NCI-H748 (cell line): ENCODE measurements around the gene CDC42BPB.
A peak's percentile ranks its signal among the peaks of the same experiment; 100 is the strongest.

Experiments
- DNase-seq: peaks from one replicate; lab custom pipeline; 2025; ENCODE audit not compliant: unreplicated experiment; lab: John Stamatoyannopoulos, UW

Gene CDC42BPB, protein sequence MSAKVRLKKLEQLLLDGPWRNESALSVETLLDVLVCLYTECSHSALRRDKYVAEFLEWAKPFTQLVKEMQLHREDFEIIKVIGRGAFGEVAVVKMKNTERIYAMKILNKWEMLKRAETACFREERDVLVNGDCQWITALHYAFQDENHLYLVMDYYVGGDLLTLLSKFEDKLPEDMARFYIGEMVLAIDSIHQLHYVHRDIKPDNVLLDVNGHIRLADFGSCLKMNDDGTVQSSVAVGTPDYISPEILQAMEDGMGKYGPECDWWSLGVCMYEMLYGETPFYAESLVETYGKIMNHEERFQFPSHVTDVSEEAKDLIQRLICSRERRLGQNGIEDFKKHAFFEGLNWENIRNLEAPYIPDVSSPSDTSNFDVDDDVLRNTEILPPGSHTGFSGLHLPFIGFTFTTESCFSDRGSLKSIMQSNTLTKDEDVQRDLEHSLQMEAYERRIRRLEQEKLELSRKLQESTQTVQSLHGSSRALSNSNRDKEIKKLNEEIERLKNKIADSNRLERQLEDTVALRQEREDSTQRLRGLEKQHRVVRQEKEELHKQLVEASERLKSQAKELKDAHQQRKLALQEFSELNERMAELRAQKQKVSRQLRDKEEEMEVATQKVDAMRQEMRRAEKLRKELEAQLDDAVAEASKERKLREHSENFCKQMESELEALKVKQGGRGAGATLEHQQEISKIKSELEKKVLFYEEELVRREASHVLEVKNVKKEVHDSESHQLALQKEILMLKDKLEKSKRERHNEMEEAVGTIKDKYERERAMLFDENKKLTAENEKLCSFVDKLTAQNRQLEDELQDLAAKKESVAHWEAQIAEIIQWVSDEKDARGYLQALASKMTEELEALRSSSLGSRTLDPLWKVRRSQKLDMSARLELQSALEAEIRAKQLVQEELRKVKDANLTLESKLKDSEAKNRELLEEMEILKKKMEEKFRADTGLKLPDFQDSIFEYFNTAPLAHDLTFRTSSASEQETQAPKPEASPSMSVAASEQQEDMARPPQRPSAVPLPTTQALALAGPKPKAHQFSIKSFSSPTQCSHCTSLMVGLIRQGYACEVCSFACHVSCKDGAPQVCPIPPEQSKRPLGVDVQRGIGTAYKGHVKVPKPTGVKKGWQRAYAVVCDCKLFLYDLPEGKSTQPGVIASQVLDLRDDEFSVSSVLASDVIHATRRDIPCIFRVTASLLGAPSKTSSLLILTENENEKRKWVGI (N-terminal part only)

GRCh38 chr14:103057372-103058163 lies at the start of gene CDC42BPB:
CDC42BPB (minus strand) TSS chr14:103057549; CDS start chr14:103057173, 376 bp downstream.
- DNase-seq = peak; percentile 97

- no peak for DNase-seq
These were observed 48.3 kb upstream of the CDC42BPB start for GRCh38 chr14:103105580-103106150.

DNA sequence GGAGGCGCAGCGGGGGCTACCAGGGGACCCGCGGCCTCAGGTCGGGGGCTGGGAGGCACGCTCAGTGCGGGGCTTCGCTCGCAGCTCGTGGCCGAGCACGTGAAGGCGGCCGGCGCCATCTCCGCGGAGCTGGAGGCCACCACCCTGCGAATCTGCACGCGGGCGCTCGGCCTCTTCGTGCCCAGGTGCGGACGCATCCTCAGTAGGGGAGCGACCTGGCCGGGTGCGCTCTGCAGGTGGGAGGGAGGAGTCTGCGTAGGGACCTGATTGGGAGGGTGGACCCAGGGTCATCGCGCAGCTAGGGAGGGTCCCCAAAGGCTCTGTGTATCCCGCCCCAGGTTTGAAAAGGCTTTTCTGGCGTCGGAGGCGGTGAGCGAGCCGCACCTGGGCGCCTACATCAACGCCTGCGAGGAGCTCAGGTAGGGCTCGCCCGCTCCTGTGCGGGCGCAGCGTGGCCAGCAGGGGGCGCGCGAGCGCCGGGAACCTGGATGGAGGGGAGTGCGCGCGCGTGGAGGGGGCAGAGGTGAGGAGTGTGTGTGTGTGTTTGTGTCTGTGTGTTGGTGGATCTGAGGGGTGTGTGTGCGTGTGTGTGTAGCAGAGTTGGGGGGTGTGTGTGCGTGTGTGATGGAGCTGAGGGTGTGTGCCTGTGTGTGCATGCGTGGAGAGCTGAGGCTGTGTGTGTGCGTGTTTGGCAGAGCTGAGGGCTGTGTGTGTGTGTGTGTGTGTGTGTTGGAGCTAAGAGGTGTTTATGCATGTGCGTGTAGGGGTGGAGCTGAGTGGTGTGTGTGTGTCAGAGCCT lies 47.5 kb upstream of the CDC42BPB start:
- DNase-seq = peak; percentile 85

DNA sequence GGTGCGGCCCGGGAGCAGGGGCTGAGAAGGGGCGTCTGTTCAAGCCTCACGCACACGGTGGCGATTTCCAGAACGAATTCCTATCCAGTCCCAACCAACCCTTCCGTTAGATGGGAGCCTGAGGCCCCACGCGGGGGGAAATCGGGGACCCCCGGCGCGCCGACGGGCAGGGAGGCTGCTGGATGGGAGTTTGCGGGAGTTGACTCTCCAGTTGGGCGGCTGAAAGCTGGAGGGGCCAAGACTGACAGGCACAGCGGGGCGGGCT lies 47.0 kb upstream of the CDC42BPB start:
- no peak for DNase-seq

DNA sequence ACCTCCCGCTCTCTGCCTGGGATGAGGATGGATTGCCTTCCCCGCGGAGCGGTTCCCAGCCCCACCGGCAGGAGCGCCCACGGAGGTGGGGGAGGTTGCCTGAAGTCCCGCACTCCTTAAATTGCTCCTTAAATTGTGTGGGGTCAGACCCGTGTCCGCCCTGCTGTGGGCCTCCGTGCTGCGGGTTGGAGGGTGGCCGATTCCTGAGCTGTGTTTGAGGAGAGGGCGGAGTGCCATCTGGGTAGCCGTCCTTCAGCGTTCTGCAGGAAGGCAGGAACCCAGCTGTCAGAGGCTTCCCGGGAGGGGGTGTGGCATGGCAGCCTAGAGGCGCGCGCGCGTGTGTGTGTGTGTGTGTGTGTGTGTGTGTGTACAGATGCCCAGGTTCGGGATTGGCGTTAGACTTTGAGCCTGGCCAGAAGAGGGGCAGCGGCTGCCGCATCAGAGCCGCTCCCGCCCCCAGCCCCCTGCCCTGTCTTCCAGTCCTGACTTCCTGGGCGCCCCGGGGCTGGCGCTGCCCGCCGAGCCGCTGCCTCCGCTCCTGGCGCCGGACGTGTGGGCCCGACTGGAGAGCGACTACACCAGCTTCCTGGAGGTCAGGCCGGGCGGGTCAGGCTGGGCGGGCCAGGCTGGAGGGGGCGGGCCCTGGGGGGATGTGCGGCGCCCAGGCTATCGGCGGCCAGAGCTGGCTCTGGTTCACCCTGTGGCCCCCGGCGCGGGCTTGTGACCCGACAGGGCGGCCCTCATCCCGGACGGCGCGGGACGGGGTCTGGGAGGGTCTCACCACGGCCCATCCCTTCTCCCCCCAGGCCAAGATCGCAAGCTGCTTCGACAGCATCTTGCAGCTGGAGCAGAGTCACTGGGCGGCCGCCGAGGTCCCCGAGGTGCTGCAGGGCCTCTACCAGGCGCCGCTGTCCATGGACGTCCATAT lies 46.4 kb upstream of the CDC42BPB start:
- DNase-seq = peak; percentile 84

- no peak for DNase-seq
These were observed 45.4 kb upstream of the CDC42BPB start for GRCh38 chr14:103102689-103103260.

- no peak for DNase-seq
These were observed 44.8 kb upstream of the CDC42BPB start for GRCh38 chr14:103101963-103102688.

- no peak for DNase-seq
These were observed 44.1 kb upstream of the CDC42BPB start for GRCh38 chr14:103101257-103101962.

DNA sequence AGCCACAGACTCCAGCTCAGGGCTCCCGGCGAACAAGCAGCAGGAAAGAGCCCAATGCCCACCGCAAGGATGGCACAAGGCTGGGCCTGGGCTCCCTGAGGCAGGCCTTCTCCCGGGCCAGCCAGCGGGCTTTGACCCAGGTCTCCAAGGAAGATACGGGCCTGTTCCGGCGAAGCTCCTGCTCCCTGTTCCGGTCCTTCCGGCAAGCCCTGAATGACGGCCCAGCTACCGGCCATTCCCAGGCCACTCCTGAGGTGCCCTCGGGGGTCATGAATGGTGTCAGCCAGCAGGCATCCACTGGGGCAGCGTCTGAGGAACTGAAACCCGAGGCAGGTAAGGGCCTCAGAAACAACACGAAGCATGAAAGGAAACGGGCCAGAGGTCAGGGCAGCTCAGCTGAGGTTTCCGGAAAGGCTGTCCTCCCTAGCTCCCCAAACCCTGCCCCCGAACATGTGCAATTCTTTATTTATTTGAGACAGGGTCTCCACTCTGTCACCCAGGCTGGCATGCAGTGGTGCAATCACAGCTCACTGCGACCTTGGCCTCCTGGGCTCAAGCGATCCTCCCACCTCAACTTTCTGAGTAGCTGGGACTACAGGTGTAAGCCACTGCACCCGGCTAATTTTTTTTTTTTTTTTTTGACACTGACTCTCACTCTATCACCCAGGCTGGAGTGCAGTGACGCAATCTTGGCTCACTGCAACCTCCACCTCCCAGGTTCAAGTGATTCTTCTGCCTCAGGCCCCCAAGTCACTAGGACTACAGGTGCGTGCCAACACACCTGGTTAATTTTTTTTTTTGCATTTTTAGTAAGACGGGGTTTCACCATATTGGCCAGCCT lies 43.2 kb upstream of the CDC42BPB start:
- no peak for DNase-seq

DNA sequence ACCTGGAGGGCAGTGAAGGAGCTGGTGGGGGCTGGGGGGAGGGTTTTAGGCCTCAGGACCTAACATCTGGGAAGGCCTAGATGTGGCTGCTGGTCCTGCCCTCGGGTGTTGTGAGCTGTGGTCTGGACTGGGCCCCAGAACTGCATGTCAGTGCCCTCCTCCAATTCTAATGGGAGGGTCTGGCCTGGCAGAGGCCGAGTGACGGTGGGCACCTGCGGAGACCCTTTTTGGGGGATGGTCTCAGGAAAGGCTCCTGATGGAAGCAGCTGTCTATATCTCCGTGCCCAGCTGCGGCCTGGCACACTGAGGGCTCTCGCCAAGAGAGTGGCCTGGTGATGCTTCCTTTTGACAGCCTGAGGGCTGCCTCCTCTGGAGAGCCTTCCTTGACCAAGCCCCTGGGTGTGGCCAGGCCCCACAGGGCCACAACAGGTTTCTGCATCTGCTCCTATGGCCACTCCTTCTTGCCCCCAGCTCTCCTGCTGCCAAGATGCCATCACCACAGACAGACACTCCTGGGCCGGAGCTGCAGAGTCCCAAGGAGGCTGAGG lies 42.5 kb upstream of the CDC42BPB start:
- no peak for DNase-seq

GRCh38 chr14:103099081-103099732 lies 41.9 kb upstream of the CDC42BPB start:
- no peak for DNase-seq

DNA sequence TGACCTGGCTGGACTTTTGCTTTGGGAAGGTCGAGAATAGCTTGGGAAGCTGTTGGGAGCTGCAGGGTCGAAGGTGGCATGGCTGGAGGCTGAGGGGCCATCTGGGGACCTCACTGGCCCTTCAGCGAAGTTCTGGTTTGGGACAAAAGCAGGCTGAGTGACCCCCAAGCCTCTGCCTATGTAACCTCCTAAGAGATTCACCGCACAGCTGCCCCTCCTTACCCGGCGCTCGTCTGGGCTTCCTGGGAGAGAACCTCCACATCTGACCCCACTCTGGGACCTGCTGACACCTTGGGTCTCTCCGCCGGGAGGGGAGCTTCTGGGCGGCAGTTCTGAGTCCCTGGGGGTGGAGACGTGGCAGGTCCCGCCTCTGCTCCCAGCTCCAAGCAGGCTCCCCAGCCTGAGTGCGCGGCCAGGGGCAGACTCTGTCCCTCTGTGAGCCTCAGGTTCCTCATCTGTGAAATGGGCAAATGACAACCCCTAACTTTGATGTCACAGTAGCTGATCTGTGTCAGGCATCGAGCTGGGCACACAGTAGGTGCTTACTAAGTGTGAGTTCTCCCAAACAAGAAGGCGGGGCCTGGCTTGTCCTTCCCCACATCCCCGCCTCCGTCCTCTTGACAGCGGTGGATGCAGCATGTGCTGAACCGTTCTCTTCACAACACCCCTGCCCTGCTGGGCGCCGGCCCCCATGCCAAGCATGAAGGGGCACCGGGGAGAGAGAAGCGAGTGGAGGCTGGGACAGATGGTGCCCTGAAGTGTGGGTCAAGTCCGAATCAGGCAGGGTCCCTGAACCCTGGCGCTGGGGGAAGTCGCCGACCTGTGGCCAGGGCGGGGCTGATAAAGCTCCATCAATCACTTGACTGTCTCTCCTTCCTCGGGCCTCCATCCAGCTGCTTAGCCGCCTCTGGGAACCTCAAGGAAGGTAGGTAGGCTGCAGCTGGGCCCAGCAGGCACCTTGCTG lies 40.9 kb upstream of the CDC42BPB start:
- DNase-seq = no peak

DNA sequence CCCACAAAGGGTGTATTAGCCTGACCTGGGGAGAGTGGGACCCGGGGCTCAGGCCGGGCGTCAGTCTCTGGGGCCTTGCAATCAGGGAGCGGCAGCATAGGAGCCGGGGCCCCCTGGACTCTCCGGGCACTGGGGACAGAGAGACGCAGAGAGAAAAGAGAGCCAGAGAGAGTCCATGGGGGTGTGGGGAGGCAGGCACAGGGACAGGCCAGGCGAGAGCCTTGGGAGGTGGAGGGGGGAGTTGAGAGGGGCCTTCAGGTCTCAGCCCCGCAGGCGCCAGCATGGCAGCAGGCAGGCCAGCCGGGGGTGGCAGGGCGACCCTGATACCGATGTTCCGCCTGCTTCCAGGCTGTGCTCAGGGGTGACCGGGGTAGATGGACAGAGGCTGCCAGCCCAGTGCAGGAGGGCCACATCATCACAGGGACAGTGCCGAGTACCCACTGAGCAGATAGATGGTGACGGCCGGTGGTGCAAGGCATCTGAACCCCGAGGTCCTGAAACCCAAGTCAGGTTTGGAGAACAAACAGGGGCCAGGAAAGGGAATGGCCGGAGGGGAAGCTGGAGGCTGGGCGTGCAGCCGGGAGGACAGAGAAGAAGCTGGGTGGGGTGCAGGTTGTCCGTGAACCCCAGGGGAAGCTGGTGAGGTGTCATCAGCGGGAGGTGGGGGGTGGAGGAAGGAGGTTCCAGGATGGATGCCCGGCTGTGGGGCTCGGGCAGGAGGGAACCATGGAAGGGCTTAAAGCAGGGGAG lies 40.1 kb upstream of the CDC42BPB start:
- no peak for DNase-seq
